Liver (tissue), 9 donors: ENCODE data around the gene KLF11. TPM values are rescaled to one million over a fixed set of nuclear protein-coding genes. Genes with fewer than 3 reads are reported as not detected.

ENCODE experiments used
- DNase-seq: peaks from one replicate; pipeline ENCODE4 v3.0.0-alpha.2; 2017; ENCODE audit warnings: low spot score
- H3K27ac ChIP-seq, 2 donors: one replicate each; pipeline ENCODE4 v1.7.0; 2013; ENCODE audit warnings: inconsistent platforms in 2 of 2, low read length in 2 of 2, control low read depth in 1 of 2, low read depth in 1 of 2, mild to moderate bottlenecking in 1 of 2
- H3K27me3 ChIP-seq, 4 donors: one replicate each; pipeline versions ENCODE4 v1.6.1 to v1.7.0; 2013; ENCODE audit warnings: low read length in 3 of 4, inconsistent platforms in 1 of 4, mild to moderate bottlenecking in 1 of 4, moderate library complexity in 1 of 4; ENCODE audit not compliant: control insufficient read depth in 4 of 4, insufficient read depth in 4 of 4
- H3K36me3 ChIP-seq, 4 donors: one replicate each; pipeline versions ENCODE4 v1.6.1 to v1.7.0; 2013; ENCODE audit warnings: low read length in 3 of 4, mild to moderate bottlenecking in 3 of 4, low read depth in 1 of 4, moderate library complexity in 1 of 4; ENCODE audit not compliant: control insufficient read depth in 4 of 4, insufficient read depth in 3 of 4
- H3K4me1 ChIP-seq, 4 donors: one replicate each; pipeline versions ENCODE4 v1.6.1 to v1.7.0; 2013; ENCODE audit warnings: low read length in 3 of 4, mild to moderate bottlenecking in 3 of 4, moderate library complexity in 1 of 4; ENCODE audit not compliant: control insufficient read depth in 4 of 4, insufficient read depth in 4 of 4
- H3K4me3 ChIP-seq, 3 donors: one replicate each; pipeline versions ENCODE4 v1.6.1 to v1.7.0; 2013; ENCODE audit warnings: low read length in 3 of 3, control low read depth in 1 of 3, low read depth in 1 of 3, mild to moderate bottlenecking in 1 of 3
- H3K9ac ChIP-seq, 2 donors: one replicate each; pipeline ENCODE4 v1.7.0; 2013; ENCODE audit warnings: low read length in 2 of 2, mild to moderate bottlenecking in 2 of 2, moderate library complexity in 2 of 2, control low read depth in 1 of 2, low read depth in 1 of 2
- H3K9me3 ChIP-seq, 4 donors: one replicate each; pipeline versions ENCODE4 v1.6.1 to v1.7.0; 2013; ENCODE audit warnings: low read length in 3 of 4; ENCODE audit not compliant: control insufficient read depth in 4 of 4
- ATF3 ChIP-seq: IDR thresholded peaks from 2 replicates; pipeline ENCODE4 v1.6.1; 2016; ENCODE audit warnings: antibody characterized with exemption
- CTCF ChIP-seq: fragments of 150-350 bp; IDR thresholded peaks from 2 replicates; pipeline ENCODE4 v1.5.1; 2017; ENCODE audit warnings: improper control_type of control experiment, low read depth, low read length; ENCODE audit not compliant: missing input control
- EGR1 ChIP-seq, 2 donors: IDR thresholded peaks; 2 replicates each; pipeline ENCODE4 v1.6.1; 2016 to 2018; ENCODE audit warnings: antibody characterized with exemption in 2 of 2, low read depth in 2 of 2
- FOXA1 ChIP-seq: IDR thresholded peaks from 2 replicates; pipeline ENCODE4 v1.6.1; 2016; ENCODE audit warnings: antibody characterized with exemption
- FOXA2 ChIP-seq: IDR thresholded peaks from 2 replicates; pipeline ENCODE4 v1.6.1; 2016; ENCODE audit warnings: antibody characterized with exemption
- GABPA ChIP-seq, 2 donors: IDR thresholded peaks in 1 of 2; conservative IDR thresholded peaks in 1 of 2; 2 replicates each; pipeline ENCODE4 v1.6.1; 2016; ENCODE audit warnings: antibody characterized with exemption in 2 of 2, mild to moderate bottlenecking in 1 of 2, moderate library complexity in 1 of 2
- HNF4A ChIP-seq, 2 donors: conservative IDR thresholded peaks; 2 replicates each; pipeline ENCODE4 v1.6.1; 2016; ENCODE audit warnings: antibody characterized with exemption in 2 of 2, mild to moderate bottlenecking in 2 of 2
- JUND ChIP-seq, 2 donors: IDR thresholded peaks; 2 replicates each; pipeline ENCODE4 v1.6.1; 2016; ENCODE audit warnings: antibody characterized with exemption in 2 of 2
- MAX ChIP-seq: IDR thresholded peaks from 2 replicates; pipeline ENCODE4 v1.6.1; 2016; ENCODE audit warnings: antibody characterized with exemption
- NR2F2 ChIP-seq: IDR thresholded peaks from 2 replicates; pipeline ENCODE4 v1.6.1; 2016; ENCODE audit warnings: antibody characterized with exemption
- RAD21 ChIP-seq, 2 donors: IDR thresholded peaks; 2 replicates each; pipeline ENCODE4 v1.6.1; 2016; ENCODE audit warnings: antibody characterized with exemption in 2 of 2, mild to moderate bottlenecking in 2 of 2
- REST ChIP-seq: IDR thresholded peaks from 2 replicates; pipeline ENCODE4 v1.6.1; 2016; ENCODE audit warnings: antibody characterized with exemption, mild to moderate bottlenecking
- RXRA ChIP-seq, 2 donors: IDR thresholded peaks; 2 replicates each; pipeline ENCODE4 v1.6.1; 2017 to 2018; ENCODE audit warnings: antibody characterized with exemption in 2 of 2, mild to moderate bottlenecking in 1 of 2
- SP1 ChIP-seq: IDR thresholded peaks from 2 replicates; pipeline ENCODE4 v1.6.1; 2018; ENCODE audit warnings: antibody characterized with exemption, mild to moderate bottlenecking
- TAF1 ChIP-seq: conservative IDR thresholded peaks from 2 replicates; pipeline ENCODE4 v1.6.1; 2016; ENCODE audit warnings: antibody characterized with exemption, mild to moderate bottlenecking
- ZBTB33 ChIP-seq: IDR thresholded peaks from 2 replicates; pipeline ENCODE4 v1.6.1; 2016; ENCODE audit warnings: antibody characterized with exemption
- WGBS: extraction: QIAGEN DNeasy Blood & Tissue Kit; methylation state at CpG from one replicate; pipeline ENCODE4 v1.1.7; 2013; 5-methylcytosine and 5-hydroxymethylcytosine counted together
- polyA plus RNA-seq, 2 donors: library from polyadenylated mRNA; stranded (reverse) in 1 of 2; unstranded in 1 of 2; fragments of 200-250 nt in 1 of 2; fragments of >200 nt in 1 of 2; fragmentation: Nextera tagmentation in 1 of 2; extraction: Ambion mirVana in 1 of 2; gene quantifications; one replicate each; pipeline versions ENCODE4 v1.2.1 to v1.2.3, GENCODE V29; 2013 to 2015
- total RNA-seq, 2 donors: library from RNA; depleted of rRNA; stranded (reverse); fragments of >200 nt; gene quantifications; one replicate each; pipeline ENCODE4 v1.2.3, GENCODE V29; 2014
- donor health status: healthy.
- donor health status: healthy.
- donor health status: healthy.
- donor health status: healthy.
- donor health status: healthy.

KLF11 gene
- total and polyA plus RNA-seq, 4 donors, result 10.5 to 43.0 (median 14.5) TPM

GRCh38 chr2:10096641-10097040 is 53.3 kb downstream of the KLF11 start (continued):
- TF ChIP-seq GABPA (IDR thresholded peaks at IDR 0.05 in 1 of 2, conservative IDR thresholded peaks at IDR 0.05 in 1 of 2) (no peak), MAX (no peak), ATF3 (no peak), RAD21 (IDR thresholded peaks at IDR 0.05) (no peak)

GRCh38 chr2:10097352-10098148 is 54.2 kb downstream of the KLF11 start:
- H3K9me3 ChIP-seq, result no peaks in the 10 kb centered on the region
- TF ChIP-seq RAD21 (IDR thresholded peaks at IDR 0.05) (peak; percentile 89 to 94), CTCF (peak; percentile 81), TAF1 (no peak), SP1 (no peak), ATF3 (no peak), FOXA1 (no peak), FOXA2 (no peak), EGR1 (IDR thresholded peaks at IDR 0.05; ENCODE audit: low read depth in 2 of 2) (no peak), GABPA (IDR thresholded peaks at IDR 0.05 in 1 of 2, conservative IDR thresholded peaks at IDR 0.05 in 1 of 2) (no peak), ZBTB33 (no peak), RXRA (IDR thresholded peaks at IDR 0.05) (no peak), REST (no peak), NR2F2 (no peak), JUND (IDR thresholded peaks at IDR 0.05) (no peak), HNF4A (conservative IDR thresholded peaks at IDR 0.05) (no peak)
- H3K9ac ChIP-seq, result no peak overlapping the region
- H3K27me3 ChIP-seq, result peaks cover 0 to 2% (median 1%) of the 10 kb centered on the region in 4 donors
- H3K4me3 ChIP-seq, result no peak overlapping the region
- WGBS, result 33% methylated on average over 16 of the region's 16 CpGs
- peaks cover 0 to 2% (median 0%) of the 10 kb centered on the region in 4 donors for H3K4me1 ChIP-seq
- H3K36me3 ChIP-seq, result no peaks in the 10 kb centered on the region
- peak; percentile 60 for DNase-seq
- H3K27ac ChIP-seq, result no peak overlapping the region
